T-cell (primary cell): ENCODE results near the gene PMEPA1. TPM values are rescaled to one million over a fixed set of nuclear protein-coding genes. Genes with fewer than 3 reads are reported as not detected.

Experiments used
- ATAC-seq, 4 experiments: fragments of 200-7000 bp in 3 of 4; fragments of 150-1000 bp in 1 of 4; cut with Tn5 transposase; replicated peaks in 1 of 4; 1 replicate in 3 of 4; 2 replicates in 1 of 4; pipeline ENCODE4 v1.10.0; 2021; ENCODE audit warnings: moderate library complexity in 3 of 4, mild to moderate bottlenecking in 2 of 4, moderate number of reproducible peaks in 1 of 4
- CTCF ChIA-PET, 2 donors: fragments of 300-600 bp; sonication (Branson Sonifier 250); formaldehyde crosslinking; loops; one replicate each; lab custom pipeline; 2022; ENCODE audit warnings: antibody characterized with exemption in 2 of 2; lab: Charles Lee
- POLR2A ChIA-PET, 2 donors: fragments of 300-600 bp; sonication (Branson Sonifier 250); formaldehyde crosslinking; loops; one replicate each; lab custom pipeline; 2022; ENCODE audit warnings: antibody characterized with exemption in 2 of 2; lab: Charles Lee
- DNase-seq, 35 experiments: peaks; one replicate each; pipeline versions ENCODE4 v3.0.0 to v3.0.0-alpha.2; 2013 to 2023
- H3K27ac ChIP-seq: one replicate; pipeline ENCODE4 v1.5.1; 2013; ENCODE audit warnings: low read length
- H3K27me3 ChIP-seq, 2 experiments: replicated peaks in 1 of 2; 1 replicate in 1 of 2; 2 replicates in 1 of 2; pipeline versions ENCODE4 v1.6.1 to v1.7.0; 2013; ENCODE audit warnings: low read length in 1 of 2, mixed read lengths in 1 of 2; ENCODE audit not compliant: control insufficient read depth in 2 of 2, insufficient read depth in 2 of 2; ENCODE audit errors: extremely low read depth in 1 of 2
- H3K36me3 ChIP-seq, 2 donors: 1 replicate in 1 of 2; 2 replicates in 1 of 2; pipeline versions ENCODE4 v1.6.1 to v1.7.0; 2013; ENCODE audit warnings: low read length in 1 of 2; ENCODE audit not compliant: control insufficient read depth in 2 of 2, insufficient read depth in 1 of 2; ENCODE audit errors: extremely low read depth in 1 of 2
- H3K4me1 ChIP-seq, 2 experiments: 1 replicate in 1 of 2; 2 replicates in 1 of 2; pipeline versions ENCODE4 v1.6.1 to v1.7.0; 2013; ENCODE audit warnings: low read length in 2 of 2, mixed read lengths in 1 of 2; ENCODE audit not compliant: insufficient read depth in 2 of 2, control insufficient read depth in 1 of 2; ENCODE audit errors: extremely low read depth in 1 of 2
- H3K4me3 ChIP-seq, 2 donors: 1 replicate in 1 of 2; 2 replicates in 1 of 2; pipeline versions ENCODE4 v1.5.1 to v1.7.0; 2013; ENCODE audit warnings: mild to moderate bottlenecking in 2 of 2, low read length in 1 of 2, moderate library complexity in 1 of 2; ENCODE audit not compliant: control insufficient read depth in 1 of 2; ENCODE audit errors: extremely low read depth in 1 of 2
- H3K9me3 ChIP-seq: 2 replicates; pipeline ENCODE4 v1.7.0; 2013
- H3K27ac Mint-ChIP-seq, 2 donors: one replicate each; pipeline ENCODE4 v1.8.0; 2020 to 2021; ENCODE audit warnings: mild to moderate bottlenecking in 2 of 2, mixed read lengths in 2 of 2
- H3K27me3 Mint-ChIP-seq, 2 donors: one replicate each; pipeline ENCODE4 v1.8.0; 2021 to 2022; ENCODE audit warnings: mixed read lengths in 2 of 2
- H3K36me3 Mint-ChIP-seq: one replicate; pipeline ENCODE4 v1.8.0; 2021; ENCODE audit warnings: mixed read lengths
- H3K4me1 Mint-ChIP-seq, 3 donors: one replicate each; pipeline ENCODE4 v1.8.0; 2020 to 2022; ENCODE audit warnings: mixed read lengths in 3 of 3, mild to moderate bottlenecking in 1 of 3
- H3K4me3 Mint-ChIP-seq, 3 donors: one replicate each; pipeline ENCODE4 v1.8.0; 2020 to 2022; ENCODE audit warnings: mild to moderate bottlenecking in 3 of 3, mixed read lengths in 3 of 3, moderate library complexity in 3 of 3
- H3K9me3 Mint-ChIP-seq, 3 donors: one replicate each; pipeline ENCODE4 v1.8.0; 2020 to 2022; ENCODE audit warnings: mixed read lengths in 3 of 3
- WGBS: methylation state at CpG from one replicate; pipeline ENCODE4 v1.1.5; 2013; ENCODE audit warnings: missing lambda C conversion rate; ENCODE audit not compliant: insufficient coverage; 5-methylcytosine and 5-hydroxymethylcytosine counted together
- total RNA-seq, 35 experiments: library from RNA in 6 of 35; stranded (reverse) in 6 of 35; fragments of 120-200 nt in 1 of 35; gene quantifications; one replicate each; pipeline versions ENCODE4 v1.2.1 to v1.2.4 and lab custom pipeline; 2013 to 2026

The PMEPA1 gene
- total RNA-seq, 5 donors from 2014 or later (not counting 1 experiment from before 2014, with no cell fraction given), result 6.0 to 30.4 (median 21.7) TPM

DNA sequence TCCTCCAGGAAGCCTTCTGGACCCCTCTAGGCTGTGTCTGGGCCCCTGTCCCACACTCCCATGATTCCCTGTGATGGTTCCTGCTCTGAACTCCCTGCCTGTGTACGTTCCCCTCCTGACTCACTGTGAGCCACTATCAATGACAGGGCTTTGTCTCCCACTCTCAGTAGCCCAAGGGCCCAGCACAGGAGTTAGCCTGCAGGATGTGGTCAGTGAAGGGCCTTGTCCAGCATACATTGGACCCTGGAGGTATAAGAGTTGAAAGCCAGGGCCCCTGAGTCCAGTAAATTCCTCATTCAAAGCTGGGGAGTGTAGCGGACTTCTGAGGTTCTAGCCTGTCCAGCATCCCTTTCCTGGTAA is 108.6 kb downstream of the PMEPA1 start:
- Mint-ChIP-seq H3K36me3 (peaks cover 5% of the 10 kb centered on the region), H3K4me3 (no peak overlapping the region), H3K4me1 (peaks cover 14 to 31% (median 15%) of the 10 kb centered on the region in 3 donors), H3K27me3 (peaks cover 0 to 2% of the 10 kb centered on the region in 2 donors), H3K27ac (no peak overlapping the region), H3K9me3 (no peaks in the 10 kb centered on the region)
- ATAC-seq (no peak), DNase-seq (no peak)
- Histone ChIP-seq H3K4me3 (no peak overlapping the region), H3K4me1 (peaks cover 0 to 35% of the 10 kb centered on the region in 2 experiments), H3K9me3 (no peaks in the 10 kb centered on the region), H3K27ac (no peak overlapping the region), H3K27me3 (peaks cover 2 to 26% of the 10 kb centered on the region in 2 experiments), H3K36me3 (no peaks in the 10 kb centered on the region)
- WGBS, result no CpG with 5 or more reads among the region's 2 CpGs
- ChIA-PET CTCF (interaction anchor here in 1 of 2 donors (0.6 to 1.7 kb wide), 3 partner anchors 18 to 27 kb away, joined by 3 to 5 read pairs (median 3); partner anchors contain the start of gene ZBP1), POLR2A (no interaction called here)

DNA sequence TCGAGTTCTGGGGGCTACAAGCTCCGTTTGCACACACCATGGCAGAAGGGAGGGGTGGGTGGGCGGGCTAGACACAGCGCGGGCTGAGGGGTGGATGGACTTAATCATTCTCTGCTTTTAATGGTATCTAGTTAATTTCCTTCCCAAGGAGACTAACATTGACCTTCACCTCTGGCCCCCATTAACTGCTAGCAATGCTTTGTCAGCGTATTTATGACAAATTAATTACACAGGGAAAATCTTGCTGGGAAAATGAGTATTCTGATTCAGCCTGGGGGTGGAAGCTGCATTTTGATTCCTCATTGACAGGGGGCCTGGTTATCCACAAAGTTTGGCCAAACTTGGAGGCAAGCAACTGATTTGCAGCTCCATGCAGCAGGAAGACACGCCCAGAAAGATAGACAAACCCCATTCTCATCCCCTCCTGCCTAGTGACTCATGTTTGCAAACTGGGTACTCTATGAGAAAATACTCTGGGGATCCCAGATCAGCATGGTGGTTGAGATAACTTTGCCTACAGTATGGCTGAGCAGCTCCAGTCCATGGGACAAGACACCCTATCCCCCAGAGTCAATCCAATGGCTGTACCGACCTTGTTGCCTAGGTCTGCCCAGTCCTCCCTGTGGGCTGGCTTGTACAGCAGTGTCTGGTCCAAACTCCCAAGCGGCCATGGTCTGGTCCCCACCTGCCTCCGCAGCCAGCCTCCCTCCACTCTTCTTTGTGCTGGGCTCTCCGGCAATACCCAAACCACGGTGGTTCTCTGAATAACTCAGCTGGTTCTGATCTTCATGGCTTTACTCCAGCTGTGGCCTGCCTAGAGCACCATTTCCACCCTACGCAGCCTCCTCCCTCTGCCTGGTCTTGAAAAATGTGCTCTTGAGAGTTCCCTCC is 109.2 kb downstream of the PMEPA1 start:
- Mint-ChIP-seq H3K9me3 (no peaks in the 10 kb centered on the region), H3K27ac (no peak overlapping the region), H3K36me3 (peaks cover 5% of the 10 kb centered on the region), H3K27me3 (peaks cover 0 to 2% of the 10 kb centered on the region in 2 donors), H3K4me3 (no peak overlapping the region), H3K4me1 (peaks cover 9 to 30% (median 10%) of the 10 kb centered on the region in 3 donors)
- no peaks in the 10 kb centered on the region for H3K36me3 ChIP-seq
- 57% methylated on average over 6 of the region's 13 CpGs for WGBS
- peaks cover 2 to 26% of the 10 kb centered on the region in 2 experiments for H3K27me3 ChIP-seq
- no peaks in the 10 kb centered on the region for H3K9me3 ChIP-seq
- ChIA-PET POLR2A (interaction anchor here in 1 of 2 donors (0.7 kb wide), 1 partner anchor 78 kb away, joined by 10 read pairs; no protein-coding TSS in a partner anchor), CTCF (interaction anchor here in 1 of 2 donors (0.9 kb wide), 1 partner anchor 11 kb away, joined by 5 read pairs; no protein-coding TSS in a partner anchor)
- DNase-seq (no peak), ATAC-seq (no peak)
- H3K27ac ChIP-seq, result no peak overlapping the region
- peaks cover 0 to 29% of the 10 kb centered on the region in 2 experiments for H3K4me1 ChIP-seq
- H3K4me3 ChIP-seq, result no peak overlapping the region

DNA sequence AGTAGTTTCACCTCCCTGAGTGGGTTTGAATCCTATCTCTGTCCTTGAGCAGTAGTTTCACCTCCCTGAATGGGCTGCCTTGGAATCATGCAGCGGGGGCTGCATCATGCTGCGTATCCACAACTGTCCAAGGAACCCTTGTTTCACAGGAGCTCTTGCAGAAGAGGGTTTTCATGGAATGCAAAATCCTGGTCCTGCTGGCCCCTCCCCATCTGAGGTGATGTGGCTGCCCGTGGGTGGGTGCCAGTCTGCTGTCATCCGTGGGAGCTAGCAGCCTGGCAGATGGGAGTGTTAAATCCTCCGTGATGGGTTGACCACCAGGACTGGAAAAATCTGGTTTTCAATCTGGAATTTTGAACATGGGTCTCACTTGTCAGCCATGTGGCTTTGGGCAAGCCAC is 111.3 kb downstream of the PMEPA1 start:
- ChIA-PET CTCF (interaction anchor here (0.7 to 1.1 kb wide), 3 partner anchors 217 to 489 kb away, joined by 3 to 6 read pairs (median 3); no protein-coding TSS in a partner anchor), POLR2A (interaction anchor here in 1 of 2 donors (0.6 to 0.7 kb wide), 2 partner anchors 19 to 125 kb away, joined by 3 read pairs; no protein-coding TSS in a partner anchor)
- H3K9me3 Mint-ChIP-seq, result no peaks in the 10 kb centered on the region
- Histone ChIP-seq H3K27me3 (peaks cover 2 to 31% of the 10 kb centered on the region in 2 experiments), H3K4me1 (peaks cover 0 to 19% of the 10 kb centered on the region in 2 experiments), H3K27ac (no peak overlapping the region), H3K9me3 (no peaks in the 10 kb centered on the region), H3K4me3 (no peak overlapping the region), H3K36me3 (no peaks in the 10 kb centered on the region)
- no peaks in the 10 kb centered on the region for H3K36me3 Mint-ChIP-seq
- H3K4me3 Mint-ChIP-seq, result no peak overlapping the region
- DNase-seq (no peak), ATAC-seq (no peak)
- 89% methylated on average over 5 of the region's 5 CpGs for WGBS
- peaks cover 0 to 3% of the 10 kb centered on the region in 2 donors for H3K27me3 Mint-ChIP-seq
- no peak overlapping the region for H3K27ac Mint-ChIP-seq
- H3K4me1 Mint-ChIP-seq, result peaks cover 2 to 17% (median 3%) of the 10 kb centered on the region in 3 donors

Other genes with a start within 250 kb of the PMEPA1 start
- under 1 TPM in 2 of 5 donors, not detected in 3; 0.15 to 0.25 TPM for gene CTCFL, start 184.9 kb downstream of the PMEPA1 start, total RNA-seq
- gene PCK1, start 148.9 kb downstream of the PMEPA1 start, total RNA-seq, result under 1 TPM in 3 of 5 donors, not detected in 2; 0.25 to 0.53 (median 0.26) TPM
- 10 to 100 TPM in 4 of 5 donors, 1 to 10 TPM in 1; 8.6 to 41.1 (median 20.6) TPM for gene ZBP1, start 89.6 kb downstream of the PMEPA1 start, total RNA-seq